Mammary epithelial cell (primary cell): Measurements from ENCODE around the gene PSRC1.

Source experiments
- EZH2 ChIP-seq: IDR thresholded peaks from 2 replicates; pipeline ENCODE4 v1.6.1; 2012; ENCODE audit warnings: low read length, inconsistent platforms, borderline replicate concordance
- TF ChIP-seq, protein P1 (sequence below), 2 donors: IDR thresholded peaks in 1 of 2; conservative IDR thresholded peaks in 1 of 2; 2 replicates each; pipeline ENCODE4 v1.5.1; 2011 to 2012; ENCODE audit warnings: inconsistent platforms in 2 of 2, low read length in 2 of 2, mild to moderate bottlenecking in 2 of 2, control low read depth in 1 of 2, low read depth in 1 of 2; ENCODE audit not compliant: insufficient read depth in 1 of 2; ENCODE audit errors: extremely low read depth in 1 of 2

DNA sequence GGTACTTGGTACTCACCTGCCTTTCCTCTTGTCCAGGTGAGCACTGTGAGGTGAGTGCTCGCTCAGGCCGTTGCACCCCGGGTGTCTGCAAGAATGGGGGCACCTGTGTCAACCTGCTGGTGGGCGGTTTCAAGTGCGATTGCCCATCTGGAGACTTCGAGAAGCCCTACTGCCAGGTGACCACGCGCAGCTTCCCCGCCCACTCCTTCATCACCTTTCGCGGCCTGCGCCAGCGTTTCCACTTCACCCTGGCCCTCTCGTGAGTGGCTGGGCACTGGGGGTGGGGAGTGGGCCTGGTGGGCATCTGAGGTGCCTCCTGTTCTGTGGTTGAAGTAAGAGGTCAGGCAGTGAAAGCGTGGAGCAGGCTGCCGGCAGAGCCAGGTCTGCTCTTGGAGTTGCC, 21.9 kb downstream of the PSRC1 start:
- TF ChIP-seq, protein P1, sequence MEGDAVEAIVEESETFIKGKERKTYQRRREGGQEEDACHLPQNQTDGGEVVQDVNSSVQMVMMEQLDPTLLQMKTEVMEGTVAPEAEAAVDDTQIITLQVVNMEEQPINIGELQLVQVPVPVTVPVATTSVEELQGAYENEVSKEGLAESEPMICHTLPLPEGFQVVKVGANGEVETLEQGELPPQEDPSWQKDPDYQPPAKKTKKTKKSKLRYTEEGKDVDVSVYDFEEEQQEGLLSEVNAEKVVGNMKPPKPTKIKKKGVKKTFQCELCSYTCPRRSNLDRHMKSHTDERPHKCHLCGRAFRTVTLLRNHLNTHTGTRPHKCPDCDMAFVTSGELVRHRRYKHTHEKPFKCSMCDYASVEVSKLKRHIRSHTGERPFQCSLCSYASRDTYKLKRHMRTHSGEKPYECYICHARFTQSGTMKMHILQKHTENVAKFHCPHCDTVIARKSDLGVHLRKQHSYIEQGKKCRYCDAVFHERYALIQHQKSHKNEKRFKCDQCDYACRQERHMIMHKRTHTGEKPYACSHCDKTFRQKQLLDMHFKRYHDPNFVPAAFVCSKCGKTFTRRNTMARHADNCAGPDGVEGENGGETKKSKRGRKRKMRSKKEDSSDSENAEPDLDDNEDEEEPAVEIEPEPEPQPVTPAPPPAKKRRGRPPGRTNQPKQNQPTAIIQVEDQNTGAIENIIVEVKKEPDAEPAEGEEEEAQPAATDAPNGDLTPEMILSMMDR (conservative IDR thresholded peaks at IDR 0.05 in 1 of 2, IDR thresholded peaks at IDR 0.05 in 1 of 2; ENCODE audit: extremely low read depth in 1 of 2, insufficient read depth in 1 of 2, low read depth in 1 of 2, low read length in 2 of 2) = no peak
- no peak for TF ChIP-seq EZH2
